Left lung (tissue), 10 donors: ENCODE measurements around the gene PRR9. TPM values are rescaled to one million over a fixed set of nuclear protein-coding genes. Genes with fewer than 3 reads are reported as not detected.

Experiments
- ATAC-seq: fragments of 200-7000 bp; cut with Tn5 transposase; one replicate; pipeline ENCODE4 v1.9.1; 2020; ENCODE audit warnings: moderate library complexity
- DNase-seq, 4 donors: peaks; one replicate each; pipeline ENCODE4 v3.0.0-alpha.2; 2013 to 2020
- H3K27ac ChIP-seq, 2 donors: fragments of 200-600 bp; sonication (generic) in 1 of 2; one replicate each; pipeline versions ENCODE4 v1.5.0 to v1.8.0; 2020 to 2021
- H3K27me3 ChIP-seq, 2 donors: fragments of 200-600 bp; sonication (generic) in 1 of 2; one replicate each; pipeline versions ENCODE4 v1.5.0 to v1.8.0; 2020 to 2021
- H3K36me3 ChIP-seq, 2 donors: fragments of 200-600 bp; sonication (generic) in 1 of 2; one replicate each; pipeline versions ENCODE4 v1.5.0 to v1.8.0; 2020 to 2021
- H3K4me1 ChIP-seq, 2 donors: fragments of 200-600 bp; one replicate each; pipeline ENCODE4 v1.8.0; 2021
- H3K4me3 ChIP-seq, 2 donors: fragments of 200-600 bp; sonication (generic) in 1 of 2; one replicate each; pipeline versions ENCODE4 v1.5.0 to v1.8.0; 2020 to 2021; ENCODE audit warnings: mild to moderate bottlenecking in 1 of 2
- H3K9me3 ChIP-seq, 2 donors: fragments of 200-600 bp; sonication (generic) in 1 of 2; one replicate each; pipeline versions ENCODE4 v1.5.0 to v1.8.0; 2020 to 2021
- CTCF ChIP-seq, 2 donors: fragments of 200-600 bp; sonication (generic) in 1 of 2; IDR thresholded peaks; one replicate each; pipeline versions ENCODE4 v1.5.0 to v1.8.0; 2021; ENCODE audit warnings: antibody characterized with exemption in 2 of 2
- intact Hi-C, 2 donors: fragments of 100-400 bp; cut with DNase I; formaldehyde crosslinking; loops; one replicate each; pipeline versions ENCODE4 v1.11.2 to v1.14.2; 2022
- polyA plus RNA-seq, 6 donors: library from polyadenylated mRNA; unstranded; fragments of 120-200 nt; gene quantifications; one replicate each; pipeline ENCODE4 v1.2.1, GENCODE V29; 2013; ENCODE audit not compliant: insufficient read length in 6 of 6
- total RNA-seq, 2 donors: library from RNA; stranded (reverse); fragmentation: NEBNext Ultra II Directional; extraction: Animal tissue kit (Norgen Biotek cat#: 25700); gene quantifications; one replicate each; pipeline ENCODE4 v1.2.1, GENCODE V29; 2021
- donor health status: DM: no; HTN: yes; CAD: no.
- donor health status: DM: no; HTN: no; CAD: no.

The PRR9 gene
- total and polyA plus RNA-seq, 8 donors: not detected

- no peak overlapping the region for H3K27ac ChIP-seq
- ATAC-seq (no peak), DNase-seq (no peak)
- H3K27me3 ChIP-seq: peaks cover 0 to 23% of the 10 kb centered on the region in 2 donors
- no peaks in the 10 kb centered on the region for H3K4me1 ChIP-seq
- intact Hi-C loops: no loop called here
- H3K36me3 ChIP-seq: no peaks in the 10 kb centered on the region
- no peak for TF ChIP-seq CTCF (IDR thresholded peaks at IDR 0.05)
- no peaks in the 10 kb centered on the region for H3K9me3 ChIP-seq
- H3K4me3 ChIP-seq: no peak overlapping the region
These were observed 34.6 kb downstream of the PRR9 start for GRCh38 chr1:153251988-153252387.

GRCh38 chr1:153253076-153253475 is 35.7 kb downstream of the PRR9 start:
- H3K36me3 ChIP-seq: no peaks in the 10 kb centered on the region
- DNase-seq: no peak

GRCh38 chr1:153253693-153254092 is 36.3 kb downstream of the PRR9 start:
- no peak for TF ChIP-seq CTCF (IDR thresholded peaks at IDR 0.05)
- no peaks in the 10 kb centered on the region for H3K36me3 ChIP-seq
- H3K9me3 ChIP-seq: no peaks in the 10 kb centered on the region
- H3K27me3 ChIP-seq: peaks cover 0 to 22% of the 10 kb centered on the region in 2 donors
- ATAC-seq (no peak), DNase-seq (no peak)
- no peaks in the 10 kb centered on the region for H3K4me1 ChIP-seq
- H3K4me3 ChIP-seq: no peak overlapping the region
- intact Hi-C loops: no loop called here
- H3K27ac ChIP-seq: no peak overlapping the region

More at GRCh38 chr1:153253076-153253475, 35.7 kb downstream of the PRR9 start:
- no peak for TF ChIP-seq CTCF (IDR thresholded peaks at IDR 0.05)
- ATAC-seq: no peak
- intact Hi-C loops: no loop called here
- H3K4me1 ChIP-seq: no peaks in the 10 kb centered on the region
- no peaks in the 10 kb centered on the region for H3K9me3 ChIP-seq
- H3K27ac ChIP-seq: no peak overlapping the region
- H3K4me3 ChIP-seq: no peak overlapping the region
- peaks cover 0 to 19% of the 10 kb centered on the region in 2 donors for H3K27me3 ChIP-seq

- no peak for TF ChIP-seq CTCF (IDR thresholded peaks at IDR 0.05)
- Histone ChIP-seq H3K4me3 (no peak within 1 kb of the TSS), H3K9me3 (no peaks in the 10 kb centered on the region), H3K4me1 (peaks cover 5 to 8% of the 10 kb centered on the region in 2 donors), H3K27me3 (peaks cover 37 to 66% of the 10 kb centered on the region in 2 donors), H3K36me3 (no peaks in the 10 kb centered on the region), H3K27ac (no peak within 1 kb of the TSS)
- ATAC-seq (no peak), DNase-seq (no peak)
- intact Hi-C loops: no loop called here
These were observed 42.0 kb downstream of the PRR9 start, which contains the start of gene LORICRIN for GRCh38 chr1:153259387-153259786. TSS of gene LORICRIN (plus strand) at chr1:153259687. CDS start at chr1:153260950, 1,263 bp downstream.

GRCh38 chr1:153260585-153261280 is 43.3 kb downstream of the PRR9 start:
- TF ChIP-seq CTCF (IDR thresholded peaks at IDR 0.05): no peak
- intact Hi-C loops: no loop called here
- Histone ChIP-seq H3K27me3 (peaks cover 45 to 74% of the 10 kb centered on the region in 2 donors), H3K9me3 (no peaks in the 10 kb centered on the region), H3K4me1 (peaks cover 5 to 8% of the 10 kb centered on the region in 2 donors), H3K36me3 (no peaks in the 10 kb centered on the region), H3K27ac (no peak overlapping the region), H3K4me3 (peak overlapping the region; percentile 15 to 30)
- peak in 2 of 4 donors; percentile 4 to 76 for DNase-seq
- ATAC-seq: no peak
